ENCODE data around the gene BRINP1. TPM values are rescaled to one million over a fixed set of nuclear protein-coding genes. Genes with fewer than 3 reads are reported as not detected.

Gene BRINP1
- total and polyA plus RNA-seq, 10 of the 15 experiments (the other 5 are each of a cell fraction or from before 2014, with no cell fraction given), result not detected

DNA sequence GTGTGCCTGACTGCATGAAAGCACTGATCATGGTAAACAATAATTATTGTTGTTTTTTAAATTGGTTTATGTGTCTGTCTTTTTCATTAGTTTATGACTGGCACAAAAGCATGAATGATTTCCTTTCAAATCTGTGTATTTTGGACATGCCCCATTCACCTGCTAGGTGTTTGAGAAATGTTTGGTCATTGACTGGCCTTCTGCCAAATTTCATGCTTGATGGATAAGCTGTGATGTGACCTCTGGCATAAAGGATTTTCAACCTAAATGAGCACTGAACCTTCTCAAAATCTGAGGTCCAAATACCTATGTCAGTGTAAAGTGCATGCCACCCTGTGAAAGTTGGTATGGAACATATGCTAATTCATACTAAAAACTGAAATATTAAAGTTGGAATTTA, 204.5 kb downstream of the BRINP1 start:
- Histone ChIP-seq H3K4me1 (ENCODE audit: control insufficient read depth, insufficient read depth, low read length) (no peaks in the 10 kb centered on the region), H3K27me3 (replicated peaks in 1 of 2; ENCODE audit: control insufficient read depth in 2 of 2, insufficient read depth in 2 of 2, low read length in 1 of 2) (no peaks in the 10 kb centered on the region), H3K4me2 (ENCODE audit: control insufficient read depth, insufficient read depth) (no peak overlapping the region), H2AFZ (ENCODE audit: control insufficient read depth, low read depth, low read length) (no peak overlapping the region), H3K79me2 (ENCODE audit: control insufficient read depth, insufficient read depth, low read length) (no peaks in the 10 kb centered on the region), H3K9me3 (replicated peaks; ENCODE audit: control insufficient read depth, insufficient read depth, low read length) (no peaks in the 10 kb centered on the region), H4K20me1 (ENCODE audit: control insufficient read depth, insufficient read depth) (no peaks in the 10 kb centered on the region), H3K9ac (ENCODE audit: control insufficient read depth, insufficient read depth, low read length) (no peak overlapping the region), H3K4me3 (no peak overlapping the region), H3K27ac (ENCODE audit: control insufficient read depth, insufficient read depth) (no peak overlapping the region), H3K36me3 (ENCODE audit: control insufficient read depth in 2 of 2, insufficient read depth in 2 of 2, low read length in 1 of 2) (no peaks in the 10 kb centered on the region)
- ChIA-PET RAD21 (ENCODE audit: unreplicated experiment) (no interaction called here), SMC1A (ENCODE audit: uncharacterized antibody, unreplicated experiment) (no interaction called here), CTCF (no interaction called here), POLR2A (no interaction called here)
- no TSS peak for BruUV-seq (replicated peaks)
- ATAC-seq (no peak), FAIRE-seq (no peak), DNase-seq (ENCODE audit: low read depth, low spot score) (no peak)
- in situ Hi-C loops (cut with MboI) (no loop called here), intact Hi-C loops (cut with micrococcal nuclease; ENCODE audit: unreplicated experiment) (no loop called here)
- TF ChIP-seq CEBPB (IDR thresholded peaks at IDR 0.05; ENCODE audit: borderline replicate concordance in 1 of 2, low read depth in 2 of 2, low read length in 2 of 2) (no peak), MYB (IDR thresholded peaks at IDR 0.05; ENCODE audit: borderline replicate concordance, low read depth, low read length) (no peak), MEF2B (IDR thresholded peaks at IDR 0.05; ENCODE audit: partially characterized antibody, poor library complexity, severe bottlenecking) (no peak)

DNA sequence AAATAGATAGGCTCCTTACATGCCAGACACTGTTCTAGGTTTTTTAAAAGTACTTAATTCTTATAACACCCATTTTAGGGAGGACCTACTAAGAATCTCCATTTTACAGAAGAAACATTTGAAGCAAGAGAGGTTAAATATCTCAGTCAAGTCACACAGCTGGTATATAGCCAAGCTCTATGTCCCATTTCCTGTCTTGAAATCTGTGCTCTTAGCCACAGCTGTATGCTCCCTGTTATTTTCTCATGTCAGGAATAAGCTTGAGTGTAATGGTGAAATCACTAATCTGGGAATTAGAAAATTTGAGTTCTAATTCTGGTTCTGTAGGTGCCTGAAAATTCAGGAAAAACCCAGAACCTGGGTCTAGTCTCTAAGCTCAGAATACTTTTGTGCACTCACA, 208.7 kb downstream of the BRINP1 start:
- H3K36me3 ChIP-seq (ENCODE audit: control insufficient read depth in 2 of 2, insufficient read depth in 2 of 2, low read length in 1 of 2), result no peaks in the 10 kb centered on the region
- ATAC-seq, result no peak
- H4K20me1 ChIP-seq (ENCODE audit: control insufficient read depth, insufficient read depth), result no peaks in the 10 kb centered on the region
- ChIA-PET POLR2A (no interaction called here), CTCF (no interaction called here), RAD21 (ENCODE audit: unreplicated experiment) (no interaction called here), SMC1A (ENCODE audit: uncharacterized antibody, unreplicated experiment) (no interaction called here)
- H3K27ac ChIP-seq (ENCODE audit: control insufficient read depth, insufficient read depth), result no peak overlapping the region
- H3K4me2 ChIP-seq (ENCODE audit: control insufficient read depth, insufficient read depth), result no peak overlapping the region
- intact Hi-C loops (cut with micrococcal nuclease; ENCODE audit: unreplicated experiment) (no loop called here), in situ Hi-C loops (cut with MboI) (no loop called here)
- H3K4me1 ChIP-seq (ENCODE audit: control insufficient read depth, insufficient read depth, low read length), result no peaks in the 10 kb centered on the region
- no peaks in the 10 kb centered on the region for H3K79me2 ChIP-seq (ENCODE audit: control insufficient read depth, insufficient read depth, low read length)
- no peak overlapping the region for H2AFZ ChIP-seq (ENCODE audit: control insufficient read depth, low read depth, low read length)
- FAIRE-seq, result no peak
- H3K27me3 ChIP-seq (replicated peaks in 1 of 2; ENCODE audit: control insufficient read depth in 2 of 2, insufficient read depth in 2 of 2, low read length in 1 of 2), result no peaks in the 10 kb centered on the region
- BruUV-seq (replicated peaks), result no TSS peak
- no peaks in the 10 kb centered on the region for H3K9me3 ChIP-seq (replicated peaks; ENCODE audit: control insufficient read depth, insufficient read depth, low read length)
- H3K4me3 ChIP-seq, result no peak overlapping the region
- DNase-seq (ENCODE audit: low read depth, low spot score), result no peak
- H3K9ac ChIP-seq (ENCODE audit: control insufficient read depth, insufficient read depth, low read length), result no peak overlapping the region
- TF ChIP-seq SP1 (IDR thresholded peaks at IDR 0.05; ENCODE audit: low read depth, low read length) (no peak), HCFC1 (IDR thresholded peaks at IDR 0.05; ENCODE audit: low read length) (no peak)

Measured in GM12878 (cell line).